IPS DF 6.9 (cell line): ENCODE results near the gene PDE4D.
"Not testable (repeated sequence)": the region's sequence is repeated elsewhere in the genome, so short reads cannot be mapped to it uniquely, and the experiment has no call there.

Source experiments
- DNase-seq: peaks from one replicate; pipeline ENCODE4 v3.0.0-alpha.2; 2013; ENCODE audit warnings: low read depth, low spot score
- H3K27ac ChIP-seq: one replicate; pipeline ENCODE4 v1.5.1; 2013; ENCODE audit warnings: low read length, control low read depth
- H3K27me3 ChIP-seq: 2 replicates; pipeline ENCODE4 v1.6.1; 2013; ENCODE audit warnings: mild to moderate bottlenecking, low read length; ENCODE audit not compliant: control insufficient read depth, insufficient read depth
- H3K36me3 ChIP-seq: 2 replicates; pipeline ENCODE4 v1.6.1; 2013; ENCODE audit warnings: low read length; ENCODE audit not compliant: control insufficient read depth, insufficient read depth
- H3K4me1 ChIP-seq: 2 replicates; pipeline ENCODE4 v1.6.1; 2013; ENCODE audit warnings: low read length; ENCODE audit not compliant: control insufficient read depth, insufficient read depth
- H3K4me3 ChIP-seq: 2 replicates; pipeline ENCODE4 v1.5.1; 2013; ENCODE audit warnings: mild to moderate bottlenecking, low read length
- H3K9me3 ChIP-seq: 2 replicates; pipeline ENCODE4 v1.6.1; 2013; ENCODE audit warnings: low read length, inconsistent platforms; ENCODE audit not compliant: control insufficient read depth, insufficient read depth
- WGBS: extraction: QIAGEN DNeasy Blood & Tissue Kit; methylation state at CpG from one replicate; pipeline ENCODE4 v1.1.7; 2013; ENCODE audit warnings: mixed read lengths, missing lambda C conversion rate; ENCODE audit not compliant: insufficient read length, insufficient coverage; 5-methylcytosine and 5-hydroxymethylcytosine counted together

Gene PDE4D

GRCh38 chr5:59748036-59748663 lies 145.4 kb downstream of the PDE4D start:
- not testable (repeated sequence) for H3K4me3 ChIP-seq, H3K27ac ChIP-seq, H3K36me3 ChIP-seq, H3K4me1 ChIP-seq, H3K27me3 ChIP-seq, DNase-seq, H3K9me3 ChIP-seq
- no CpG with 5 or more reads among the region's 4 CpGs for WGBS

DNA sequence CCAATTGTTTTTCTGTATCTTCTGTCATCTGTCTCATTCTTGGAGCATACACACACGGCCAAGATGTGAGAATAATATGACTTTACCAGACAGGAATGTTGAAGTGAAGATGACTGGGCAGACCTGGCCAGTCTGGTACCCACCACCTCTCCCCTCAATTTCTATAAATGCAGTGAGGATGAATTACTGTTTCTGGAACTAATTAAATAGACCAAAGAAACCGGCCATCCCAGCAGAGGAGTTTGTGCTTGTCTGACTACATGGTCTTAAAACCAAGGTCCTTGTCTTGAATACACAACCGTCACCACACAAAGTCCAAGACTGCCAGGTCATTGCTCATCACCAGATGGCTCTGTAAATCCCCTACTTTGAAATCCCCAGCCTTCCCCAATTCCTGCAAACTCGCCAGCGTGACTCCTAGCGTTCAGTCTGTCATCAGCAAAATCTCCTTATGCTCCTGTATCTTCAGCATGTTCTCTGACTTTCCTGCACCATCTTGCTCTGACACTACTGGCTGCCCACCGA lies 147.2 kb downstream of the PDE4D start:
- no peaks in the 10 kb centered on the region for H3K4me1 ChIP-seq
- no CpG with 5 or more reads among the region's 7 CpGs for WGBS
- no peak overlapping the region for H3K27ac ChIP-seq
- H3K9me3 ChIP-seq: no peaks in the 10 kb centered on the region
- DNase-seq: no peak
- H3K4me3 ChIP-seq: no peak overlapping the region
- H3K36me3 ChIP-seq: no peaks in the 10 kb centered on the region
- H3K27me3 ChIP-seq: no peaks in the 10 kb centered on the region

GRCh38 chr5:59745415-59745863 lies 148.1 kb downstream of the PDE4D start:
- WGBS: no CpG with 5 or more reads among the region's 7 CpGs
- Histone ChIP-seq H3K4me1 (no peaks in the 10 kb centered on the region), H3K27ac (no peak overlapping the region), H3K27me3 (no peaks in the 10 kb centered on the region), H3K4me3 (no peak overlapping the region), H3K9me3 (no peaks in the 10 kb centered on the region), H3K36me3 (no peaks in the 10 kb centered on the region)
- DNase-seq: no peak

GRCh38 chr5:59744531-59744992 lies 149.0 kb downstream of the PDE4D start:
- no peak overlapping the region for H3K27ac ChIP-seq
- no peaks in the 10 kb centered on the region for H3K36me3 ChIP-seq
- H3K9me3 ChIP-seq: no peaks in the 10 kb centered on the region
- no peak for DNase-seq
- no peaks in the 10 kb centered on the region for H3K4me1 ChIP-seq
- no peak overlapping the region for H3K4me3 ChIP-seq
- no peaks in the 10 kb centered on the region for H3K27me3 ChIP-seq

DNA sequence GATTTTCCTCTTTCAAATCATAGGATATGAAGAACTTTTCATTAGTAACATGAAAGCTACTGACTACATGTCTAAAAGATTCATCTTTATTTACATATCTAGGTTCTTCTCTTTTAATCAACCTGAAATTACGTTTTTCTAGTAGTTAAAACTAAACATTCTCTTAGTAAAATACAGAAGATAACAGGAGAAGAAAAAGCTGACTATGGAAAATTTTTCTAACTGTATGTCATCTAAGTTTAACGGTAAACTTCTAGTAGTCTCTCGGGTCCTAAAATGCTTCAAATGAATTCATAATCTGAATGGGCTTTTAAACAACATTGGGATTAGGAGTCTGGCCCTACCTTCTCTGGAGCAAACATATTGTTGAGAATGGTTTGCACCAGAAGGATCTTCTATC lies 151.9 kb downstream of the PDE4D start:
- H3K36me3 ChIP-seq: no peaks in the 10 kb centered on the region
- no CpG with 5 or more reads among the region's 3 CpGs for WGBS
- no peaks in the 10 kb centered on the region for H3K27me3 ChIP-seq
- no peak overlapping the region for H3K27ac ChIP-seq
- no peak overlapping the region for H3K4me3 ChIP-seq
- no peaks in the 10 kb centered on the region for H3K9me3 ChIP-seq
- no peak for DNase-seq
- no peaks in the 10 kb centered on the region for H3K4me1 ChIP-seq

DNA sequence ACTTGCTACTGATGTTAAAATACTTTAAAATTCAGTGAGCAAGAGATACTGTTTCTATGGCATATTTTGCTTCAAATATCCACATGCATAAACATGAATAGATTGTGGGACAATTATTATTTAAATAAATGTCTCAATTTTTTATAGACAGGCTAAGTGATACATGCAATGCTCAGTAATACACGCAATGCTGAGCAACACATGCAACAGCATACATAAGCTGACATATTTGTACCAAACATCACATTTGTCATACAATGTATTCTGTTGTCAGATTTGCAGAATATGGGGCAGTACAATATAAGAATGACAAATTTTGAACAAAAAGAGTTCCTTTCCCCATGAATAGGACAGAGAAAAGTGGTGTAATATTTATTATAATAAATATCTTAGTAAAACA lies 155.5 kb downstream of the PDE4D start:
- no peaks in the 10 kb centered on the region for H3K36me3 ChIP-seq
- DNase-seq: no peak
- H3K4me1 ChIP-seq: no peaks in the 10 kb centered on the region
- no peaks in the 10 kb centered on the region for H3K9me3 ChIP-seq
- no peak overlapping the region for H3K27ac ChIP-seq
- no CpG with 5 or more reads among the region's 1 CpG for WGBS
- H3K27me3 ChIP-seq: no peaks in the 10 kb centered on the region
- no peak overlapping the region for H3K4me3 ChIP-seq

- Histone ChIP-seq H3K36me3 (no peaks in the 10 kb centered on the region), H3K27me3 (no peaks in the 10 kb centered on the region), H3K4me1 (no peaks in the 10 kb centered on the region), H3K4me3 (no peak overlapping the region), H3K27ac (no peak overlapping the region), H3K9me3 (no peaks in the 10 kb centered on the region)
- no peak for DNase-seq
Observed at GRCh38 chr5:59732806-59733205, 160.7 kb downstream of the PDE4D start.

DNA sequence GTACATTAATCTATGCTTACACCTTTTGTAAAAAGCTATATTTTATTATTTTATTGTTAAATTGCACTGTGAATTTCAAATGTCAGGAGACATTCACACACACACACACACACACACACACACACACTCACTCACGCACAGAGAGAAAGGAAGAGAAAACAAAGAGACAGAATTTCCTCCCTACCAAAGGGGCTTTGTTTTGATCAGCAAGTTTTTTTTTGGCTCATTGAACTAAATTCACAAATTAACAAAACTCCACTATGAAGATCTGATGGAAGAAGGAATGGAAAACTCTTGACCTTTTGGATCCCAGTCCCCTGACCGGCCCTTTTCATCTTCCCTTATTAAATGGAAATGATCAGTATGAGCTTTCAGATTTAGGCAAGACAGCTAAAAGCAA lies 161.2 kb downstream of the PDE4D start:
- no CpG with 5 or more reads among the region's 2 CpGs for WGBS
- H3K4me1 ChIP-seq: no peaks in the 10 kb centered on the region
- H3K27me3 ChIP-seq: no peaks in the 10 kb centered on the region
- DNase-seq: no peak
- H3K9me3 ChIP-seq: no peaks in the 10 kb centered on the region
- H3K36me3 ChIP-seq: no peaks in the 10 kb centered on the region
- H3K4me3 ChIP-seq: no peak overlapping the region
- no peak overlapping the region for H3K27ac ChIP-seq

- no peak overlapping the region for H3K27ac ChIP-seq
- H3K36me3 ChIP-seq: no peaks in the 10 kb centered on the region
- no peaks in the 10 kb centered on the region for H3K4me1 ChIP-seq
- no peak for DNase-seq
- H3K4me3 ChIP-seq: no peak overlapping the region
- no peaks in the 10 kb centered on the region for H3K9me3 ChIP-seq
- WGBS: no CpG with 5 or more reads among the region's 1 CpG
- no peaks in the 10 kb centered on the region for H3K27me3 ChIP-seq
Observed at GRCh38 chr5:59731809-59732208, 161.7 kb downstream of the PDE4D start.

DNA sequence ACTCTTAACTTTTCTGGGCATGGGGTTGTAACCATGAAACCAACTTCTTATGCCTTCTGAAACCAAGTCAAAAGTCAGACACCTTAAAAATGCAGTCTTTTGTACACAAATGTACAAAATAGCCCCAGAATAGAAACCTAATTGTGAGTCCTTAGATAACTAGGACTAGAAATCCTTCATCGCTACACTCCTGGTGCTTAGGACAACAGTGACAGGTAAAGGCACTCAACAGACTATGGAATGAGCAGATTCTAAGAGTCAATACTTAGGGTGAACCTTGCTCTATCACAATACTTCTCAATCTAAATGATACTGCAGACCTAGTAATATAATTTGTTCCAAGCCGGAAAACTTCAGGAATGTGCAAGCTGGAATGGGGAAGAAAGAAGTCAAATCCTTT lies 163.7 kb downstream of the PDE4D start:
- no peaks in the 10 kb centered on the region for H3K4me1 ChIP-seq
- no CpG with 5 or more reads among the region's 2 CpGs for WGBS
- H3K36me3 ChIP-seq: no peaks in the 10 kb centered on the region
- no peak for DNase-seq
- H3K27me3 ChIP-seq: no peaks in the 10 kb centered on the region
- no peak overlapping the region for H3K27ac ChIP-seq
- no peak overlapping the region for H3K4me3 ChIP-seq
- no peaks in the 10 kb centered on the region for H3K9me3 ChIP-seq

DNA sequence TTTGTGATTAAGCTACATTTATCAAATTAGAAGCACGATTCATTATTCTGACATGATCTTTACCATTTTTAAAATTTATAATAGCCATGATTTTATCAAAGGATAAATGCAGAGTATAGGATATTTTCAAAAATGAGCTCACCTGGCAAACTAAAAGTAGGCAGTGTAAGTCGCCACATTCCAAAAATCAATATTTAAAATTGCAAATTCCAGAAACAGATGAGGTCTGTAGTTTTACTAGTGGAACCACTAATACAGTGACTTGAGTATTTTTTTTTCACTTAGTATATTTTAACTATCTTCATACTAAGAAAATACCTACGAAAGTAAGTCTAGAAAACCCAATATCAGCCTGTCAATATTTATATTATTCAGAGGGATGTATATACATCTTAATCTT lies 164.2 kb downstream of the PDE4D start:
- no peak for DNase-seq
- no CpG with 5 or more reads among the region's 3 CpGs for WGBS
- no peak overlapping the region for H3K27ac ChIP-seq
- H3K4me3 ChIP-seq: no peak overlapping the region
- H3K4me1 ChIP-seq: no peaks in the 10 kb centered on the region
- H3K9me3 ChIP-seq: no peaks in the 10 kb centered on the region
- H3K36me3 ChIP-seq: no peaks in the 10 kb centered on the region
- no peaks in the 10 kb centered on the region for H3K27me3 ChIP-seq
